ENCODE measurements around the gene PLCB3. TPM values are rescaled to one million over a fixed set of nuclear protein-coding genes. Genes with fewer than 3 reads are reported as not detected.
"Not testable (repeated sequence)": the region's sequence is repeated elsewhere in the genome, so short reads cannot be mapped to it uniquely, and the experiment has no call there.

Gene PLCB3
- total RNA-seq, 1 donor from 2014 or later, result 33.5 TPM

DNA sequence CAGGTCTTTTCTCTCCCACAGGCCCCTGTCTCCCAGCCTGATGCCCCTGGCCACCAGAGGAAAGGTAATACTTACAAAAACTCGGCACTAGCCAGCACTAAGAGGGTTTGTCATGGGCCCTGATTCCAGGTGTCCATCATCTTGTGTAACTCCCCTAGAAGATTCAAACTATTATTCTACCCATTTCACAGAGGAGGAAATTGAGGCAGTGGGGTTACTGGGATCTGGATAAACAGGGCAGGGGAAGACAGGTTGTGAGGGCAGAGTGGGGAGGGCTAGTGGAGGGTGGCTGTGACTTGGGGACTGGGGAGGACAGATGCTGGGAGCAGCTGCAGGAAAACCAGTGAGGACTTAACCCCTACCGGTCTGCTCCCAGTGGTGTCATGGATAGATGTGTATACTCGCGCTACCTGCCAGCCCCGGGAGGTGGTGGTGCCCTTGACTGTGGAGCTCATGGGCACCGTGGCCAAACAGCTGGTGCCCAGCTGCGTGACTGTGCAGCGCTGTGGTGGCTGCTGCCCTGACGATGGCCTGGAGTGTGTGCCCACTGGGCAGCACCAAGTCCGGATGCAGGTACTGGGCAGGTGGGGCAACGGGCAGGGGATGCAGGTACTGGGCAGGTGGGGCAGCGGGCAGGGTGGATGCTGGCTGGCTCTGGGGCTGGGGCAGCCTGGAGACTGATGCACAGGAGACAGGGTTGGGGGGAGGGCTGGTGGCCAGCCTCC, 15.7 kb upstream of the PLCB3 start:
- DNase-seq (ENCODE audit: low spot score), result peak; percentile 51

DNA sequence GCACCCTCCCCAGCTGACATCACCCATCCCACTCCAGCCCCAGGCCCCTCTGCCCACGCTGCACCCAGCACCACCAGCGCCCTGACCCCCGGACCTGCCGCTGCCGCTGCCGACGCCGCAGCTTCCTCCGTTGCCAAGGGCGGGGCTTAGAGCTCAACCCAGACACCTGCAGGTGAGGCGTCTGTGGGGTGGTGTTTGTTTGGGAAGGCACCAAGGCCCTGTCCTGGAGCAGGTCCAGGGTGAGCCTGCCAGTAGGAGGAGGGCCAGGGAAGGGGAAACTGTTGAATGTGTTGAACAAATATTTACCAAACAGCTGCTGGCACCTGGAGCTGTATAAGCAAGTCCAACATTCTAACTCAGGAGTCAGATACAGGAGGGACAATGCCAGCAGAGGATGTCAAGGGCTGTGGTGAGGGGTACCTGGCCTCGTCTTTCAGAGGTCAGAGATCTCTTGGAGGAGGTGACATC, 13.8 kb upstream of the PLCB3 start:
- no peak for DNase-seq (ENCODE audit: low spot score)

DNA sequence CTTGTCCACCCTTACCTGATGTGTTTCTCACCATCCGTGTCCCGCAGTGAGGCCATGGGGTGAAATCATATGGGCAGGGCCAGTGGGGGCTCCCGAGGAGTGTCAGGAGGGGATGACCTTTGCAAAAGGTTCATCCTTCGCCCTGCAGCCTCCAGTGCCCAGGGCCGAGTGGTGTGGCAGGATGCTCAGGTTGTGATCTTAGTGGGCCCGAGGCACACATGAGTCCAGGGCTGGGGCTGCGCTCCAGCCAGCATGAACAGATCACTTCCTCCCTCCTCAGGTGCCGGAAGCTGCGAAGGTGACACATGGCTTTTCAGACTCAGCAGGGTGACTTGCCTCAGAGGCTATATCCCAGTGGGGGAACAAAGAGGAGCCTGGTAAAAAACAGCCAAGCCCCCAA, 13.3 kb upstream of the PLCB3 start:
- DNase-seq (ENCODE audit: low spot score), result no peak

DNA sequence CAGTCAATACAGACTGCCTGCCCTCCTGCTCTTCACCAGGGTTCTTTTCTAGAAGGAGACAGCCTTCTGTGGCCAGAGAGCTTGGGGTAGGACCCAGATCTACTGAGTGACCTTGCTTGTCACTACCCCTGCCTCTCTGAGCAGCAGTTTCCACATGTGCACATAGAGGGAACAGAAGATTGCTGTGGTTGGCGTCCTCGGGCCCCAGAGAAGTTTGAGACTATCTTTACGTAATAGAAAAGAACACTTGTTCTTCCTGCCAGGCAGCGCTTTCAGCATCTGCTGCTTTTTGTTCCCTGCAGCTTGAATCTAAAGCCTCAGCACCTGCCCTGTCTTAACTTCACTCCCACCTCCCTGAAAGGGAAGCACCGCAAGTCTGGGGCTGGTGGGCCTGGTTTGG, 12.3 kb upstream of the PLCB3 start:
- DNase-seq (ENCODE audit: low spot score), result no peak

DNA sequence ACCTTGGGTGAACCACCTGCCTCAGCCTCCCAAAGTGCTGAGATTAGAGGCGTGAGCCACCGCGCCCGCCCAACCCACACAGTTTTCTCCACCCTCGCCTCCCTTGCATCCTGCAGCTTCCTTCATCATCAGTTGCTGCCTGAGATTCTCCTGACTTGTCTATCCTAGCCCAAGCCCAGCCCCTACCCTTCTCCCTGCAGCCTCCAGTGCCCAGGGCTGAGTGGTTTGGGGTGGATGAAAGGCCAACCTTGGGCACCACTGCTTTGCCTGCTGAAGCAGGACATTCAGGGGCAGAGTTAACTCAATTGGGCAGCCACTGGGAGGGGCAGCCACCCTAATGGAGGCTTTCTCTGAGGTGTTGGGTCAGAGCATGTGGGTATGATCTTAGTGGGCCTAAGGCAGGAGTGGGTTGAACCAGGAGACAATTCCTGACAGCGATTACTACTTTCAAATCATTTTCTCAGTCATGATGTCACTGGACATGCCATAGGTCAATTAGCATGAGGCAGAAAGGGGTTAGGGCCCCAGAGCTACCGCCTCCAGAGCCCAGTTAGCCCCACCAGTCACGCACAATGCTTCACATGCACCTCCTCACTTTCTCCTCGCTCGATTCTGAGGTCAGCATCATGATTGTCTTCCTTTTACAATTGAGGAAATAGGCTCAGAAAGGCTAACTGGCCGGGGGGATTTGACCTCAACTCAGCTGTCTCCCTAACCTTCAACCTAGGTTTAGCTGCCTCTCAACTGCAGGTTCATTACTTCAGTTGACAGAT, 11.5 kb upstream of the PLCB3 start:
- no peak for DNase-seq (ENCODE audit: low spot score)

DNA sequence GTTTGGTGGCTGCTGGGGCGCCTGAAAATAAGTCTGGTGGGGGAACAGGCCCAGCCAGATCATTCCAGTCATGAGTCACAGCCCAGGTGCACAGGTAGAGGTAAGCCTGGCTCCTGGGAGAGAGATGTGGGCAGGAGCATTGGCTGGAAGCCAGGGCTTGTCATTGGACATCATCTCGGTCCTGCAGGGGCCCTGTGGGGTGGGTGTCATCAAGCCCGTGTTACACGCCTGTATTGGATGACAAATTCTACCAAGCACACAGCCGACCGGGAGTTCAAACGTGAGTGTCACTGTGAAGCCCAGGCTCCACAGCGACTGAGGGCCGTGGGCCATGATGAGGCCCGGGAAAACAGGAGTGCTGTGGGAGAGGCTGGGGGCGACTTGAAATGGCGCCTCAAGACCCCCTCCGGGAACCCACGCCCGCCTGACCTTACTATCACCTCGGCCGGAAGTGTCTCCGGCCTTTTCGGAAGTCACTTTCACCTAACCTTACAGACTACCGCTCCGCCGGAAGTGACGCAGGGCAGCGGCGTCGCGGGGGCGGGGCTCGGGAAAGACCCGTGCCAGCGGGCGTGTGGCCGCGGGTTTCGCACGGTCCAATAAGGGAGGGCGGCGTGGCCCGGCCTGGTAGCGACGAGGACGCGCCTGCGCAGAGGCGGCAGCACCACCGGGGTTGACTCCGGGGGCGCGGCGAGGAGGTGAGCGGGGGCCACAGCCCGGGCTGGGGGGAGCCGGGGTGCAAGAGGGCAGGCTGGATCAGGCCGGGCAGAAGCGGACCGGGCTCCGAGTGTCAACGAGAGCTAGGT, 10.7 kb upstream of the PLCB3 start, which contains the start of gene FKBP2:
FKBP2 (plus strand) TSS at position 661 of the 806 bp plus-strand sequence. CDS start 1,293 bp downstream, outside the sequence.
- DNase-seq (ENCODE audit: low spot score), result peak; percentile 98

DNA sequence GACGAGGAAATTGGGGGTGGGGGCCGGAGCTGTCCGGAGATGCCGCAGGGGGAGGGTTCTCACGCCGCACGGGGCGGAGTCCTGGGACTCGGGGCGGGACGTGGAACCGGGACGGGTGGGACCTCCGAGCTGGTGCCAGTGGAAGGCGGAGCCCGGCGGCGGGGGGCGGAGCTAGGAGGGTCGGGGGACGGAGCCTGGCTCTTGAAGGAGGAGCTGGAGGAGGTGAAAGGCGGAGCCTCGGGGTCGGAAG, 10.2 kb upstream of the PLCB3 start:
- peak; percentile 100 for DNase-seq (ENCODE audit: low spot score)

DNA sequence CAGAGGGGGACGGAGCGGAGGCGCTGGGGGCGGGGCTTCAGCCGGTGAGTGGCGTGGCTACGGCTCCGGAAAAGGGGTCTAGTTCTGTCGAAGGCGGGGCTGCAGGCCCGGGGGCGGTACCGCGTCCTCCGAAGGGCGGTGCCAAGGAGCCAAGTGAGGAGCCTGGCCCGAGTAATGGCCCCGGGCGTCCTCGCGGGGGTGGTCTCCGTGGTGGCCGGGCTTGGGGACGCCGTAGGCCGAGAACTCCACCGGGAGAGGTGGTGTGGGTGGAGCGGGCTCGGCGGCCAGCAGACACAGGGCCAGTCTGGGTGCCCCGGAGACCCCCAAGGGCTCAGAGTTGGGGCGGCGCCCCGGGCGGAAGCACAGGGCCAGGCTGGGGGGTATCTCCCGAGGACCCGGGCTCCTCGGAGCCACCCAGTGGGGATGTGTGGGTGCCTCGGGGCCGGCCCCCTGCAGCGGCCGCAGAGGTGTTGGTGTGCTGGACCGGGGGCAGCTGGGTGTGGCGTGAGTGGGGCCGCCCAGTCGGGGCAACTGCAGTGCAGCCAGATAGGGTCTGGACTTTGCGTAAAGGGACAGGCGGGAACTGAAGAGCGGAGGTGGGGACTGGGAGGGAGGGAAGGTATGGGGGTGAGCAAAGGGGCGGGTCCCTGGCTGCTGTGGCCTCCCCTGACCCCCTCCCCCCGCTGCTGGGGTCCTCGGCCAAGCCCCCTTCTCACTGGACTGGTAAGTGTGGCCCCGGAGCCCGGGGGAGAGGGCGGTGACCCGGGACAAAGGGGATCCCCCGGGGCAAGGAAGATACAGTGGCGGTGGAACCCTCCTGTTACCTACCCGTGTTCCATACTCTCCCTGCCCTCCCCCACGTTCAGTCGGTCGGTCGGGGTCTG, 9.6 kb upstream of the PLCB3 start:
- DNase-seq (ENCODE audit: low spot score), result no peak

DNA sequence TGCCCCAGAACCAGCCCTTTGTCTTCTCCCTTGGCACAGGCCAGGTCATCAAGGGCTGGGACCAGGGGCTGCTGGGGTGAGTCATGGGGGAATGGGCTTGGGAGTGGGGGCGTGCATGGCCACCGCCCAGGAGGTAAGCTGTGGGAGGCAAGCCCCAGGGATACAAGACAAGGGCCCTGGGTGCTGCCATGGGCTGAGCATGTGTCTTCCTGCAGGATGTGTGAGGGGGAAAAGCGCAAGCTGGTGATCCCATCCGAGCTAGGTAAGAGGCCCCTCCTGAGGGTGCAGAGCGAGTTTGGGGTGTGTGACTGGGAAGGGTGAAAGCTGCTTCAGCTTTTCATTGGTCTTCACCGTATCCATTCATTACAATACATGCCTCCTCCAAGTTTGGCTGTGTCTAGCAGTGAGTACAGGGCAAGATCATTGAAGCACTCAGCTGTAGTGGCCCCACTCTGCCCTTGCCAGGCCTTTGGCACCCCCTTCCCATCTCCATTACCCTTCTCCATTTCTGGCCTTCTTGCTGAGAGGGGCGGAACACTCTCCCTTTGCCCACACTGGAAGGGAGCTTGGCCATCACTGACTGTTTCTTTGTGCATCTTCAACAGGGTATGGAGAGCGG, 8.0 kb upstream of the PLCB3 start:
- no peak for DNase-seq (ENCODE audit: low spot score)

DNA sequence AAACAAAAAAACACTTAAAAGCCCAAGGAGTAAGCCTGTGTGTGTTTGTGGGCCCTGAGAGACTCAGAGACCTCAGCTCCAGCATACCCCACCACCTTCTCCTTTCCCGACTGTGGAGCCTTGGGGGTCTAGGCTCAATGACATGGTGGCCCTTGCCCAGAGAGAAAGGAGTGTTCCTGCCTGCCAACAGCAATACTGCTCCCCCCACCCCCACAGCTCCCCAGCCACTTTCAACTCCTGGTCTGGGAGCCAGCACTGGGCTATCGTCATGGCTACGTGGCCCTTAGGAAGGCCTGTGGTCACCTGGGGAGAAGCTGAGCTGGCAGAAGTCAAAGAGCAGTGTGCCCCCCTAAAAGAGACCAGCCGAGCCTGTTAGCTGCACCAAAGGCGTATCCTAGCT, 7.2 kb upstream of the PLCB3 start:
- DNase-seq (ENCODE audit: low spot score), result no peak

DNA sequence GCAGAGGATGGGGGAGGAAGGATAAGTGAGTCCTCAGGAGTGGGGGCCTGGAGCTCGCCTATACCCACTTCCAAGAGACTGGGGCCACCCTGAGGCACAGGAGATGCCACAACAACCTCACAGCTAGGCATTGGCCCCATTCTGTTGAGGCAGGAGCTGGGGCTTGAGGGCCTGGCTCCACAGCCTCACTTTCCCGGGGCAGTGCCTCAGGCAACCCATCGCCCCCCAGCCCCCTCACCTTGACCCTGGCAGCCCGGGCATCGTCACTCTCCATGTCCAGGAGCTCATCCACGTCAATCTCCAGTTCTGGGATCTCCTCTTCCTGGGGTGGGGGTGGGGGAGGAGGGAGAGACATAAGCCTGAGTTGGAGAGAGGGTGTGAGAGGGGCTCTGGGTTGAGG, 6.4 kb upstream of the PLCB3 start:
- no peak for DNase-seq (ENCODE audit: low spot score)

DNA sequence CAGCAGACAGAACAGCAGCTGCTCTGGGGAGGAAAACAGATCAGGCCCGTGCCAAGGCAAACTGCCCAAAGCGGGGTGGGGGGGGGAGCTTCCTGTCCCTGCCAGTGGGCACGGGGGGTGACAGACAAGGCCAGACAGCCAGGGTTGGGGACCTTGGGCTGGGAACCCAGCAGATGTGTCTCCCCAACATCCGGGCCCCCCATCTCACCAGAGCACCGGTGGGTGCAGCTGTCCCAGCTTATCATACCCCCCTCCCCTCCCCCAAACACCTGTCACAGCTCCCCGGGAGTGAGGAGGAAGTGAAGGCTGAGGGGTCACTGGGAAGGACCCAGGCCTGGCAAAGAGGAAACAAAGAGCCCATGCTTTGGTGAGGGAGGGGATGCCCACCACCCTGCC, 5.9 kb upstream of the PLCB3 start:
- DNase-seq (ENCODE audit: low spot score), result no peak

DNA sequence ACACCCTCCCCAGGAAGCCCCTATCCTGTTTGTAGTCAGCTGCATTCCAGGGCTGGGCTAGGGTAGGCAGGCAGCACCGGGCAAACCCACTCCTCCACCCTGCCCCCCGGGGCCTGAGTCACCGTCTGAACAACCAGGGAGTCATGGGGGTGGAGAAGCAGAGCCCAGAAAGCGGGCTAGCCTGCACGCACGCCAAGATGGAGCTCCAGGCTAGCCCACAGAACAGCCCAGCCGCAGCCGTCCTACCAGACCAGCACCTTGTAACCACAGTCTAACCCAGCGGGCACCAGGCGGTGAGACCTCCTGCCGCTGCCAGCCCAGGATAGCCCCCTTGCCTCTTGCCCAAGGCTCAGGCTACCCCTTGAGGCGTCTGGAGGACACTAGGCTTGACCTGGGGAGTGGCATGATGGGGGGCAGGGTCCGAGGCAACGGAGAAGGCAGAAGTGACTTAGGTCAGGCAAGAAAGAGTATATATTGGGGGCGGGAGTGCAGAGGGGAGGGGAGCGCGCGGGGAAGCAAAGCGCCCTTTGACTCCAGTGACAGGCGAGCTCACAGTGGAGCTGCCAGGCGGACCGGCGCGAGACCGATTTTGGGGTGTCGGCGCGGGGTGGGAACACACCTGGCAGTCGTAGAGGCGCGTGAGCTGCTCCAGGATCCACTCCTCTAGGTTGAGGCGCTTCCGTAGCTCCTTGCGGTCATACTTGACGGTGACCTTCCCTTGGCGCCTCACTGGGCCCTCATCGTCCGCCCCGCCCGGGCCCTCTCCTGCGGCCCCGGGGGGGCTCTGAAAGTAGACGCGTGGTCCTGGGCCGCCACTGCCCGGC, 5.3 kb upstream of the PLCB3 start:
- peak; percentile 90 for DNase-seq (ENCODE audit: low spot score)

DNA sequence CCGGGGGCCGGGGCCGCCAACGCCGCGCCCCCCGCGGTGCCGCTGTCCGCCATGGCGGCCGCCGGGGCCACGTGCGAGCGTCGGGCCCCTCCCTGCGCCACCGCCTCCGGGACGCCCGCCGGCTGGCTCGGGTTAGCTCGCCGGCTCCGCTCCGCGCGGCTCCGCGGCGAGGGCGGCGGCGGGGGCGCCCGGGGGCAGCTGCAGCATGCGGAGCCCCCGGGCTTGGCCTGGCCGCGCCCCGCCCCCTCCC, 4.8 kb upstream of the PLCB3 start:
- not testable (repeated sequence) for DNase-seq (ENCODE audit: low spot score)

DNA sequence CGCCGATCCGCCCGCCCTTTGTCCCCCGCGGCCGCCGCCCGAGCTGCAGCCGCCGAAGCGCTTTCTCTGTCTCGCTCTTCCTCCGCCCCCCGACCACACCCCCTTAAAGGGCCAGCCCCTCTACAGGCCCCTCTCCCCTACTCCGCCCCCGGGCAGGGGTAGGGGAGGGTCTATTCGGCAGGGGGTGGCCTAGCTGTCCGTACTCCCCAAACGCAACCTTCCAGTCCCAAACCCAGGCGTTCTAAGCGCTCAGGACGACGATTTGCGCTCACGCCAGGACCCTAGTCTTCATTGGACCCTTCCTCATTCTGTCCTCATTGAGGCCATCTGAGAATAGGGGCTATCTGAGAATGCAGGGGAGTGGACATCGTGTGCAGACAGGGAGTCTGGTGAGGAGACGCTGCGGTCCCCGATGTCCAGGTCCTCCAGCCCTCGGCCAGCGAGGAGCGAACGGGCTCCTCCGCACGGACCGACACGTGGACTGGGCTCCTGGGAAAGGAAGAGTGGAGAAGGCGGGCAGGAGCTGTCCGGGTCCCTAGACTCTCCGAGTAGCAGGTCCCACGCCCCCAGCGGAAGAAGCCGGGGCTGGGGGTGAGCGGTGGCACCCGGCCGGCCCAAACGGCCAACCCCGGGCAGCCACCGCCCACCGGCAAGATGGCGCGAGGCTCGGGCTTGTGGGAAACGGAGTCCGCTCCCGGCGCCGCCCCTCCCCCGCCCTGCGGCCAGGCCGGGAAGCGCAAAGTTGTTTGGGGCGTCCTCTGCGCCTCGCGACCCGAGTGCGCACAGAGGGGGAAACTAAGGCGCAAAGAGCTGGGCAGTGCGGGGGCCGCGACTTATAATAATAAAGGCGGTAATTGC, 4.2 kb upstream of the PLCB3 start, which contains the start of gene PPP1R14B:
PPP1R14B (minus strand) TSS at position 73 of the 858 bp plus-strand sequence. CDS start 270 bp downstream, outside the sequence.
- peak; percentile 88 for DNase-seq (ENCODE audit: low spot score)

DNA sequence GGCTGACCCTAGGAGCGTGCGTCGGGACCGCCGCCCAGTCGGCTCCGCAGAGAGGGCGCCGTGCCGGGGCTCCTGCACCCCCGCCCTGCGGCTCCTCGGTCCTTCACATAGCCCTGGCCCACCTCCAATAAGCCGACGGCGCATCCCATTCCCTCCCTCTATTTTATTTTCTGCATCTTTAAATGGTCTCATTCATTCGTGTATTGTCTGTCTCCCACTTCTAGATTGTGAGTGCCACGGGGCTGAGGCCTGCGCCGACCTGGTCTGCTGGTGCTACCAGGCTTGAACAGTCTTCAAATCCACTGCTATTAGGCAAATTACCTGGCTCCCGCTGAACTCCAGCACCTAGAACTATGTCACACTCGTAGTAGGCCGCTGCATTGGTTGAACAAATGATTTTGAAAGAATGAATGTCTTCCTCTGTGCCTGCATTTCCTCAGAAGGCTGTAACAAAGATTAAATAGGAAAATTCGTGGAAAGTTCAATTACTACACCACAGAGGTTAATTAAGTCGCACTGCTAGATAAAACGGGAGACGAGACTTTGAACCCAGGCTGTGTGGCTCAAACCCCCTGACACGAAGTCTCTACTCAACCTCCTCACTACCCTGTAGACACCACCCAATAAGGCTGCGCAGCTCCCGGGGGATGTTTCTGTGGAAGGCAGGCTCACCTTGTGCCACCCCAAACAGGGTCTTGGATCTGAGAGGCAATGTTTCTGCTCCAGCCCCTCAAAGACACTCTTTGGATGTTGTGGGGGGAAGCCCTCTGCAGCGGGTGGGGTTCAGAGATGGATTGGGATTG, 3.4 kb upstream of the PLCB3 start:
- no peak for DNase-seq (ENCODE audit: low spot score)

DNA sequence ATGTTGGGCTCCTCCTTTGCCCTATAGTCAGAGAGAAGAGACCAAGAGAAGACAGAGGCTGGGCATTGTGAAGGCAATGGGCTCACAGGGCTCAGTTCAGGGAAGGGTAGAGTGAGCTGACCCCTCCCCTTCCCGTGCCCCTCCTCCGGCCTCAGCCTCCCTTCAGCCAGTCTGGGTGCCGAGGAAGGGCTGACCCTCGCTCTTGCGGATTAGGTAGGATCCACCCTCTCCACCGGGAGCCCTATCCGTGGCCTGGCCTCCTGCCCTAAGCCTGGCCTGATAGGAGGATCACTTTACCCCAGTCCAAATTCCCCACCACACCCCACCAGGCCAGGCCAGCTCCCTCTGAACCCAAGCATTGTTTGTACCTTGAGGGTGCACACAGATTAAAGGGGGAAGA, 2.8 kb upstream of the PLCB3 start:
- no peak for DNase-seq (ENCODE audit: low spot score)

DNA sequence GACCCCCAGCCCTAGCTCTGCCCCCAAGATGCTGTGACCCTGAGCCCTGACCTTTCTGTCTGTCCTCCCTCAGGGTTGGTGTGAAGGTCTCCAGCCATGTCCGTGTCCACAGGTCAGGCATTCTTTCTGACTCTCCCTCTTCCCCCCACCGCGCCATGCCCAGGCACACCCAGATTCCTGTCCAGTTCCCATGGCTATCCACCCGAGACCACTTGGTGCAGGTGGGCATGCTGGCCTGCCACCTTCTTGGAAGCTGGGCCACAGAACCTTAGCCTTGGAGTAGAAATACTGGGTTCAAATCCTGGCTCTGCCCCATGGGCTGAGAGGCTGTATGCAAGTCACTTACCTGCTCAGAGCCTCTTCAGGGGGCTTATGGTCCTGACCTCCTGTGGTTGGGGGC, 2.3 kb upstream of the PLCB3 start:
- DNase-seq (ENCODE audit: low spot score), result no peak

Data from ureter (tissue), 1 donor.